Right lobe of liver (tissue), 4 donors: ENCODE results near the gene DDB1.

Source experiments
- CTCF ChIP-seq, 4 donors: fragments of 200-600 bp in 3 of 4; fragments of 450-650 bp in 1 of 4; IDR thresholded peaks; one replicate each; pipeline versions ENCODE4 v1.5.1 to v1.8.0; 2016 to 2022; ENCODE audit warnings: antibody characterized with exemption in 4 of 4, mild to moderate bottlenecking in 2 of 4
- POLR2A ChIP-seq: fragments of 450-650 bp; IDR thresholded peaks from one replicate; pipeline ENCODE4 v1.6.1; 2017; ENCODE audit warnings: antibody characterized with exemption, mild to moderate bottlenecking
- donor health status: DM: no; HTN: no; CAD: no.
- donor health status: DM: no; HTN: no; CAD: no.
- donor health status: DM: no; HTN: yes; CAD: no.

GRCh38 chr11:61254403-61255025 is 78.4 kb downstream of the DDB1 start:
- TF ChIP-seq POLR2A (no peak), CTCF (IDR thresholded peaks at IDR 0.05) (peak; percentile 81 to 92 (median 86))
